ENCODE data around the gene PMS1.

- TF ChIP-seq EZH2 (IDR thresholded peaks at IDR 0.05; ENCODE audit: borderline replicate concordance, low read depth, low read length, severe bottlenecking) (no peak), CTCF (IDR thresholded peaks at IDR 0.05; ENCODE audit: extremely low read depth in 1 of 2, insufficient read depth in 1 of 2, low read depth in 1 of 2, low read length in 2 of 2) (no peak), POLR2A (IDR thresholded peaks at IDR 0.05; ENCODE audit: low read depth, low read length) (no peak), FOS (IDR thresholded peaks at IDR 0.05; ENCODE audit: borderline replicate concordance, insufficient read depth, low read length) (no peak), POLR2AphosphoS5 (IDR thresholded peaks at IDR 0.05; ENCODE audit: insufficient read depth, low read depth, low read length) (no peak), JUN (IDR thresholded peaks at IDR 0.05; ENCODE audit: borderline replicate concordance, insufficient read depth, insufficient read length, low read depth) (no peak), MYC (IDR thresholded peaks at IDR 0.05; ENCODE audit: low read depth, low read length) (no peak), GATA2 (IDR thresholded peaks at IDR 0.05; ENCODE audit: insufficient read depth, insufficient read length, low read depth, low read length) (no peak)
- TF ChIP-seq, protein P1, sequence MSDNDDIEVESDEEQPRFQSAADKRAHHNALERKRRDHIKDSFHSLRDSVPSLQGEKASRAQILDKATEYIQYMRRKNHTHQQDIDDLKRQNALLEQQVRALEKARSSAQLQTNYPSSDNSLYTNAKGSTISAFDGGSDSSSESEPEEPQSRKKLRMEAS (IDR thresholded peaks at IDR 0.05; ENCODE audit: insufficient read depth, insufficient read length) = no peak
These were observed 96.2 kb downstream of the PMS1 start for GRCh38 chr2:189880429-189880828.

All from endothelial cell of umbilical vein (primary cell).